HG03439 (cell line): Measurements from ENCODE around the gene QTRT2.

Experiments
- ATAC-seq: cut with Tn5 transposase; IDR thresholded peaks from one replicate; pipeline ENCODE4 v1.9.1; 2021; ENCODE audit warnings: mild to moderate bottlenecking, moderate library complexity; ENCODE audit not compliant: unreplicated experiment

QTRT2 gene

DNA sequence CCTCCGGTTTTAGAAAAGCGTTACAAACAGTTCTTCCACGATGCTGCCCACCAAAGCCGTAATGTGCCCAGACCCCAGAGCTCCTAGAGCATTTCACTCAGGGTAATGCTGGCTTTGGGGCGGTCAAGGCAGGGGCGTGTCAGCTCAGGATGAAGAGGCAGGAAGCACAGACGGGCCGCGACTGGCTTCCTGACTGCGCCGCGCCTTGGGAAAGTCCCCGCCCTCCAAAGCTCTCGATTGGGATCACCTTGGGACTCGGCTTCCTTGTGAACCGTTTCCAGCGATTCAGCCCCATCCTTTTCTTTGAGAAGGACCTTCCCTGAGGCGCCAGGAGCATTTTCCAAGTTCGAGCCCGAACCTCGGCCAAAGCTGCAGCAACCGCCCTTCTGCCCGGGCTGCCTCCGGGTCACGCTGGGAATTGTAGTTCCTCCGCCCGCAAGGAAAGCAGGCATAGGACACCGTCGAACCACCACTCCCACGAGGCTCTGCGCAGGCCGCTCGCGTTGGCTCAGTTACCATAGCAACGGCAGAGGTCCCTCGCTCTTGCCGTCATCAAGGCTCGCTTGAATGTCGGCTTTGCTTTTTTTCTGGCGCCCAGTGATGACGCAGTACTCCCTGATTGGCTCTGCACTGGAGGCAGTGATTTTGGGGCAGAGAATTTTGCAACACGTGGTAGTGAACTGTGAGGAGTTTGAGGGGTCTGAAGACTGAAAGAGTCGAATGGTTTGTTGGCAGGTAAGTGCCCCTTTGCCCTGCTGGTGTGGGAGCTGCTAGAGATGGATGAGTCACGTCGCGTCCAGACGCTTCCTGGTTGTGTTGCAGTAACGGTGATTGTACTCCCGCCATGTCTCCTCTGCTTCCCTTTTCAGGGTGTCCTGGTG, at the start of gene QTRT2, which contains the start of gene CCDC191:
TSS of gene QTRT2 (plus strand) at position 608 of the 881 bp plus-strand sequence. CDS start 8,521 bp downstream, outside the sequence.
TSS of gene CCDC191 (minus strand) at position 397 of the 881 bp plus-strand sequence. CDS start at position 337, 60 bp downstream.
- peak; percentile 98 for ATAC-seq

DNA sequence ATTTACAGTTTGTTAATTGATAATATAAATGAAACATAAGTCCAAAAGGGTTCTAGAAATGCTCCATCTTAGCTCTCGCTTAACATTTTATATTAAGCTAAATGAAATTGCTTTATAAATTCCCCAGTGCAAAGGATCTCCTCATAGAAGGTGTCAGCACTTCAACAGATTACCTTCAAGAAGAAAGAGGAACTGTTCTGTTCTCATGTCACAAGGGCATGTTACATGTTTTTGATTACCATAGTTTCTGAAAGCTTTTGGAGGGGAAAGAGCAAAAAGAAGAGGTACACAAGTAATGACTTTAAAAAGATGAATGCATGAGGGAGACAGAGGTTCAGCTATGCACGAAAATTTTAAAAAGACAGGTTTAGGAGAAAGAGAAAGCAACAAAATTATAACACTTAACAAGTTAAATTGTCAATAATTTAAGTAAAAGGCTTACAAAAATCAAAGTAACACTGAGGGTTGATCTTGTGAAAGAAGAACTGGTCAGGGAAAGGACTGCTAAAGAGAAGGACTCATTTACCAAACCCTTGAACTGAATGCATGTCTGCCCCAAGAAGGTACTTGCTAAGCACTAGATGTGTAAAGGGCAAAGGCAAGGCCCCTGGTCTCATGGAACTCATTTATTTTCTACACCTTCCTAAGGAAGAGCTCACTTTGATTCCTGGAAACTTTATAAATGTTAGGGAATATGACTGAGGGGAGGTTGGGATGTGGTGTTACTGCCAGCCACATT, 45.3 kb upstream of the QTRT2 start:
- ATAC-seq, result no peak

- no peak for ATAC-seq
Observed at GRCh38 chr3:114014211-114014610, 42.3 kb upstream of the QTRT2 start.

DNA sequence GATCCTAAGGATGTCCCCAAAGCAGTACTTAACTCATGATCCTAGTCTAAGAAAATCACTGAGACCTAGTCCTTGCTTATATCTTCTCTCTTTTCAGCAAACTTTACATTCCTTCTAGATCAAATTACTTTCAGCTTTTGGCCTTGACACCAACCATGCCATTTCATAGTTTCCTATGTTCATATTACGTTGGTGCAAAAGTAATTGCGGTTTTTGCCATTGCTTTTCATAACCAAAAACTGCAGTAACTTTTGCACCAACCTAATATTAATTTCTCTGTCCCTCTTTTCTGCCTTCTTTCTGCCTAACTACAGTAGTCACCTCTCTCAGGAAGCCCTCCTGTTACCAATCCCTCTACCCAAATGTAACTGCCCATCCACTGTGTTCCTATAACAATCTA, 37.1 kb upstream of the QTRT2 start:
- ATAC-seq, result no peak

- no peak for ATAC-seq
Observed at GRCh38 chr3:114020907-114021306, 35.6 kb upstream of the QTRT2 start.

DNA sequence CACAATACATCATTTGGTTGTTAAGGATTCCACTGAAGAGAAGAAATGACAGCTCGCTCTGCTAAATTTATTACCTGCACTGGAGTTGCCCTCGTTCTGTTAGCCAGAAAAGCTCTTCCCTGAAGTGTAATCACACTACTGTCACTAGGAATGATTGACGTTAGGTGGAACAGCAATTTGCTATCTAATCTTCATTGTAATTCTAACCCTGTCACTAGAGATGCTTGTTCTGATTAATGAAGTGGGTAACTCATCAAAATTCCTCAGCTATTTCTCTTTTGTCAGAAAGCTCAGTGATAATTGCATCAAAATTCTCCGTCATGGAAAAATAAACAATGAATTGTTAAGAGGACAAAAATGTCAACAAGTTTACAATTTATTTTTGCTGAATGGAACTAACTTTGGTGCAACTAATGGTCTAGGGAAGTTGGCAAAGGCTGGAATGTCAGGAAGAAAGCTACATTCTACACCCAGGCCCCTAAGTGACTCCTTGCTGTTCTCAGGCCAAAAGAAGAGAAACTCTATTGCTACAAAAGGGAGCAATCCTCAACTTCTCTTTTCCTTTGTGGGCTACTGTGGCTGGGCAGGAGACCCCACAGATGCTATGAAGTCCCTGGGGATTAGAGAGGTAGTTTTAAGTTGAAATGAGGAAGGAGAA, 34.3 kb upstream of the QTRT2 start:
- ATAC-seq, result no peak

GRCh38 chr3:114025451-114025850, 31.1 kb upstream of the QTRT2 start:
- no peak for ATAC-seq

- ATAC-seq, result no peak
Observed at GRCh38 chr3:114026331-114026730, 30.2 kb upstream of the QTRT2 start.

- no peak for ATAC-seq
Observed at GRCh38 chr3:114033721-114034120, 22.8 kb upstream of the QTRT2 start.

DNA sequence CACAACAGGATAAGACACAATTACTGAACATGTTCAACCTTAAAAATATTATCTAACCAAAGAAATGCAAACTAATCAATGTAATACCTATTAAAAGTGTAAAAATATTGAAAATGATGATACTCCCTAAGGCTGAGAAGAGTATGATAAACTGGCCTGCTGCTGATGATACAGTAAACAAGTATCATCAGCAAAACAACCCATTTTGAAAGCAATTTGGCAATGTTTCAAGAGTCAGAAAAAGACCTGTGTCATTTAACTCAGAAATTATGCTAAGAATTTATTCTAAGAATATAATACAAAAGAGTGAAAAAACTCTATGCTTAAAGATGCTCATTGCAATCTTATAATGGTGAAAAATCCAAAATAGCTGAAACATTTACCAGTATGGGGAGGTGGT, 22.3 kb upstream of the QTRT2 start:
- no peak for ATAC-seq

GRCh38 chr3:114034787-114035545, 21.6 kb upstream of the QTRT2 start:
- ATAC-seq, result no peak

DNA sequence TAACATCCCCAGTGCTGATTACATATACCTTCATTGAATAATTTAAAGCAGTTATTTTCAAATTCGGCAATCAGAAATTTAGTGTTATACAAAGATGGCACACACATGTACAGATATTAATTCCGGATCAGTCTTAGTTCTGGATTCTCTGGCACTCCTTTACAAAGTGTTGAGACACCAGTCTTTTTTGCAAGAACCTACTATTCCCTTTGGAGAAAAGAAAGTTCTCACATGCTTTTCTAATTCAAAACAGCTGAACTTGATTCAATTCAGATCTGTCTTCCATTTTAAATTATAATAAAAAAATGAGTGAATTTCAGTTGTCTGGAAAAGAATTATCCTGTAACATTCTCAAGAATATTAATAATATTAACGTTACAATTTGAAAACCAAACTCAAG, 20.6 kb upstream of the QTRT2 start:
- no peak for ATAC-seq

GRCh38 chr3:114043205-114043604, 13.3 kb upstream of the QTRT2 start:
- no peak for ATAC-seq

- no peak for ATAC-seq
Observed at GRCh38 chr3:114052216-114052615, 4.3 kb upstream of the QTRT2 start.

DNA sequence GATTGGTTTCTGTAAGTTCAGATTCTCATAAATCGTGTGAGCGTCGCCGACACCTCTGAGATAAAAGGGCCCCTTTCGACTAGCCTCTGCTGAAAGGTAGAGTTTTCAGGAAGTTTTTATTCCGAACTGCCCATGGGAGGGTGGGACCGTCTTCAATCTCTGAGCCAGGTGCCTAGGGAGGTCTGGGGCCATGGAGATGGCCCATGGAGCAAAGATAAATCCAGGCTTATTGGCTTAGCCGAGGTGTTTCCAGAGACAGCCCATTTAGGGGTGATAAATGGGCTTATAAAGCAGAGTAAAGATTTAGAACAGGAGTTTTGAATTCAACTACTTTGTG, 442 bp downstream of the QTRT2 start:
- ATAC-seq, result peak; percentile 6

GRCh38 chr3:114058646-114059045, 2.1 kb downstream of the QTRT2 start:
- no peak for ATAC-seq

GRCh38 chr3:114060906-114061655, 4.5 kb downstream of the QTRT2 start:
- ATAC-seq, result no peak

GRCh38 chr3:114067804-114068203, 11.3 kb downstream of the QTRT2 start:
- ATAC-seq, result no peak

DNA sequence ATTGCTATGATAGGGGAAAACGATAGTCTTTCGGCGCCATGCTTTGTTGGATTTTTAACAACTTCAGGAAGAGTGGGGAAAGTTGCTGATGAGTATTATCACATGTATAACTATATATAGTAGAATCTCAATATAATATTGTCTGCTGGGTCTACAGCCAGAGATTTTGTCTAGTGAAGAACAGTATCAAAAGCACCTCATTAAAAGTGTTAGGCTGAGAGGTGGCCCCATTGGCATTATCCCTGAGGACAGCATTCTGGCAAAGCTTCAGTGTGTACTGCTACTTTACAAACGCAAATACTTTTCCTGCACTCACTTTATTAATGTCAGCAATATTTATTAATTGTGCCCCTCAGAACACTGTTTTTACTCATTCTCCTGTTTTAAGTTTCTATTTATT, 11.8 kb downstream of the QTRT2 start:
- no peak for ATAC-seq

DNA sequence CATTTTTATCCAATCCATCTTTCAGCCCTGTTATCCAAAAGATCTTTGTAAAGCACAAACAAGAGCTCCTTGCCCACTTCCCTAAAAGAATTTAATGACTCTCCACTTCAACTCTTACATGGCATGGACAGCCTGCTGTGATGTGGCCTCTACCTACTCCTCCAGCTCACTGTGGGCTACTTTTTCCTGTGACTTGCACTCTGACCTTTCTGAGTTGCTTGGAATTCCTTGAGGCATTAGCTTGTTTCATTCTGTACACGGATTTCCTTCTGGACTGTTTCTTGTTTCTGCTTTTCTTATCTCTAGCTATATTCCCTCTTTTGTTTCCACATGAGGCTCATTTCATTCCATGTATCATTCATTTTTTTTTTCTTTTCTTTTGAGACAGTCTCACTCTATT, 15.2 kb downstream of the QTRT2 start:
- no peak for ATAC-seq
